HepG2 (cell line): ENCODE data around the gene PTCD1. TPM values are rescaled to one million over a fixed set of nuclear protein-coding genes. Genes with fewer than 3 reads are reported as not detected.
A peak's percentile ranks its signal among the peaks of the same experiment; 100 is the strongest.

Experiments used
- ATF7-NPFF ChIP-seq: sonication (generic); formaldehyde crosslinking; IDR thresholded peaks from 2 replicates; pipeline ENCODE4 v1.8.1; 2023; ENCODE audit warnings: mild to moderate bottlenecking, low read depth, missing genetic modification reagents, moderate library complexity
- CBX1 ChIP-seq: IDR thresholded peaks from one replicate; pipeline ENCODE4 v1.6.1; 2016; ENCODE audit warnings: antibody characterized with exemption, low read depth
- DR1 ChIP-seq: sonication (generic); formaldehyde crosslinking; IDR thresholded peaks from 2 replicates; pipeline ENCODE4 v1.8.0; 2021; ENCODE audit warnings: mild to moderate bottlenecking, missing genetic modification reagents, inconsistent platforms
- FOXA1 ChIP-seq, 2 experiments: fragments of 450-650 bp in 1 of 2; sonication (generic) in 1 of 2; formaldehyde crosslinking in 1 of 2; IDR thresholded peaks; 2 replicates each; pipeline versions ENCODE4 v1.4.0 to v1.6.1; 2016 to 2020; ENCODE audit warnings: missing genetic modification reagents in 1 of 2
- FOXK1 ChIP-seq: sonication (generic); formaldehyde crosslinking; IDR thresholded peaks from 2 replicates; pipeline ENCODE4 v1.4.0; 2020; ENCODE audit warnings: low read depth, missing genetic modification reagents, borderline replicate concordance
- KAT2B ChIP-seq: fragments of 150-350 bp; IDR thresholded peaks from 2 replicates; pipeline ENCODE4 v1.6.1; 2014; ENCODE audit warnings: low read depth, low read length, borderline replicate concordance
- PRPF4 ChIP-seq: fragments of 200-400 bp; formaldehyde crosslinking; IDR thresholded peaks from 2 replicates; pipeline ENCODE4 v1.6.1; 2016; ENCODE audit warnings: low read length, low read depth; ENCODE audit not compliant: poor library complexity, severe bottlenecking
- RARA ChIP-seq: IDR thresholded peaks from 2 replicates; pipeline ENCODE4 v1.6.1; 2016; ENCODE audit warnings: missing genetic modification reagents, missing compliant biosample characterization
- SRSF9 ChIP-seq: fragments of 200-400 bp; formaldehyde crosslinking; IDR thresholded peaks from 2 replicates; pipeline ENCODE4 v1.6.1; 2018; ENCODE audit warnings: borderline replicate concordance, mild to moderate bottlenecking, low read depth, low read length; ENCODE audit not compliant: insufficient read depth, poor library complexity, severe bottlenecking
- ZKSCAN8 ChIP-seq: IDR thresholded peaks from 2 replicates; pipeline ENCODE4 v1.6.1; 2016; ENCODE audit warnings: borderline replicate concordance, missing genetic modification reagents, missing compliant biosample characterization
- ZNF101 ChIP-seq: sonication (generic); formaldehyde crosslinking; IDR thresholded peaks from 2 replicates; pipeline ENCODE4 v1.4.0; 2020; ENCODE audit warnings: mild to moderate bottlenecking, low read depth, missing genetic modification reagents, borderline replicate concordance
- ZNF318 ChIP-seq: sonication (generic); formaldehyde crosslinking; IDR thresholded peaks from 2 replicates; pipeline ENCODE4 v1.4.0; 2020; ENCODE audit warnings: mild to moderate bottlenecking, missing genetic modification reagents
- ZNF614 ChIP-seq: IDR thresholded peaks from 2 replicates; pipeline ENCODE4 v1.6.1; 2018; ENCODE audit warnings: missing biosample characterization, missing genetic modification reagents, inconsistent platforms, borderline replicate concordance
- polyA plus RNA-seq, 8 experiments: library from polyadenylated mRNA; depleted of rRNA in 3 of 8; stranded (reverse) in 7 of 8; unstranded in 1 of 8; fragments of >200 nt; fragmentation: Illumina TruSeq in 4 of 8; extraction: Trizol in 4 of 8; gene quantifications; 2 replicates each; pipeline versions ENCODE4 v1.2.1 to v1.2.3, GENCODE V29; 2011 to 2016; ENCODE audit warnings: low read depth in 4 of 8, missing spikeins in 1 of 8, mixed read lengths in 1 of 8; ENCODE audit not compliant: insufficient read depth in 1 of 8
- total RNA-seq, 5 experiments: library from RNA; depleted of rRNA; stranded (reverse); fragments of >200 nt; fragmentation: Illumina TruSeq; extraction: Trizol; gene quantifications; 2 replicates each; pipeline ENCODE4 v1.2.3, GENCODE V29; 2016; ENCODE audit warnings: low read depth in 1 of 5
- TF ChIP-seq, protein P1 (sequence below): sonication (generic); formaldehyde crosslinking; IDR thresholded peaks from 2 replicates; pipeline ENCODE4 v1.4.0; 2020; ENCODE audit warnings: missing genetic modification reagents, borderline replicate concordance
- TF ChIP-seq, protein P2 (sequence below): sonication (generic); formaldehyde crosslinking; IDR thresholded peaks from 2 replicates; pipeline ENCODE4 v1.5.1; 2020; ENCODE audit warnings: missing genetic modification reagents, mild to moderate bottlenecking, borderline replicate concordance

PTCD1 gene
- total and polyA plus RNA-seq, 2 of the 13 experiments (the other 11 are each of a cell fraction or from before 2014, with no cell fraction given): 3.0 to 8.4 TPM

DNA sequence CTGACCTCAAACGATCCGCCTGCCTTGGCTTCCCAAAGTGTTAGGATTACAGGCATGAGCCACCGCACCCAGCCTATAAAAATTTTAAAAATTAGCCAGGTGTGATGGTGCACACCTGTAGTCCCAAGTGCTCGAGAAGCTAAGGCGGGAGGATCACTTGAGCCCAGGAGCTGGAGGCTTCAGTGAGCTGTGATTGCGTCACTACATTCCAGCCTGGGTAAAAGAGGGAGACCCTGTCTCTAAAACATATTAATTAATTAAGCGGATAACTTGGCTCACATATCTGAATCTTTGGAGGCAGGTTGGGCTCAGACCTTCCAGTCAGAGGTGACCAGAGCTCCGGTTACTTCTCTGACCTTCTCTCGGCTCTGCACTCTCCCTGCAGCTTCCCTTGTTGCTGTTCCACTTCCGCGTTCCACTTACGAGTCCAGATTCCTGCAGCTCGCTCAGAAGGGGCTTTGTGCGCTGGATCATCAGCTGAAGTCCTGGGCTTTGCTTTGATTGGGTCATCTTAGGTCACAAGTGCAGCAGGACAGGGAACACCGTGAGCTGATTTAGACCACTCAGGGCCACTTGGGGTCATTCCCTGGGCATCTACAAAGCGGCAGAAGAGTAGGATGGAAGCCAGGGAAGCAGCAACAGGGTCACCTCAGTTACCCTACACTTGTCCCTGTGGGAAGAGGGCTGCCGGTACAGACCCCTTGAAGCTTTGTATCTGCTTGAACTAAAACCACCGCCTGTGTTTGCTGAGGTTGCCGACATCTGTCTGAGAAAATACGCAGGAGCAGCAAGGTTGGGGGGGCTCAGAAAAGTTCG lies 66.1 kb downstream of the PTCD1 start (continued):
- TF ChIP-seq FOXA1 (IDR thresholded peaks at IDR 0.05): no peak
- TF ChIP-seq FOXA1 (CRISPR knock-in tag; IDR thresholded peaks at IDR 0.05): peak; percentile 43; the same call in 1 of the 2 replicates
- TF ChIP-seq ZNF101 (CRISPR knock-in tag): no peak
- peak; percentile 92 for TF ChIP-seq FOXK1
- no peak for TF ChIP-seq ATF7-NPFF (CRISPR knock-in tag)
- peak; percentile 60; the same call in 1 of the 2 replicates for TF ChIP-seq ZKSCAN8
- peak; percentile 85 for TF ChIP-seq ZNF614 (CRISPR knock-in tag)
- TF ChIP-seq CBX1: no peak
- TF ChIP-seq KAT2B: no peak
- TF ChIP-seq, protein P1, sequence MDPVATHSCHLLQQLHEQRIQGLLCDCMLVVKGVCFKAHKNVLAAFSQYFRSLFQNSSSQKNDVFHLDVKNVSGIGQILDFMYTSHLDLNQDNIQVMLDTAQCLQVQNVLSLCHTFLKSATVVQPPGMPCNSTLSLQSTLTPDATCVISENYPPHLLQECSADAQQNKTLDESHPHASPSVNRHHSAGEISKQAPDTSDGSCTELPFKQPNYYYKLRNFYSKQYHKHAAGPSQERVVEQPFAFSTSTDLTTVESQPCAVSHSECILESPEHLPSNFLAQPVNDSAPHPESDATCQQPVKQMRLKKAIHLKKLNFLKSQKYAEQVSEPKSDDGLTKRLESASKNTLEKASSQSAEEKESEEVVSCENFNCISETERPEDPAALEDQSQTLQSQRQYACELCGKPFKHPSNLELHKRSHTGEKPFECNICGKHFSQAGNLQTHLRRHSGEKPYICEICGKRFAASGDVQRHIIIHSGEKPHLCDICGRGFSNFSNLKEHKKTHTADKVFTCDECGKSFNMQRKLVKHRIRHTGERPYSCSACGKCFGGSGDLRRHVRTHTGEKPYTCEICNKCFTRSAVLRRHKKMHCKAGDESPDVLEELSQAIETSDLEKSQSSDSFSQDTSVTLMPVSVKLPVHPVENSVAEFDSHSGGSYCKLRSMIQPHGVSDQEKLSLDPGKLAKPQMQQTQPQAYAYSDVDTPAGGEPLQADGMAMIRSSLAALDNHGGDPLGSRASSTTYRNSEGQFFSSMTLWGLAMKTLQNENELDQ (CRISPR knock-in tag): no peak
- no peak for TF ChIP-seq SRSF9
- TF ChIP-seq PRPF4: no peak
- TF ChIP-seq, protein P2, sequence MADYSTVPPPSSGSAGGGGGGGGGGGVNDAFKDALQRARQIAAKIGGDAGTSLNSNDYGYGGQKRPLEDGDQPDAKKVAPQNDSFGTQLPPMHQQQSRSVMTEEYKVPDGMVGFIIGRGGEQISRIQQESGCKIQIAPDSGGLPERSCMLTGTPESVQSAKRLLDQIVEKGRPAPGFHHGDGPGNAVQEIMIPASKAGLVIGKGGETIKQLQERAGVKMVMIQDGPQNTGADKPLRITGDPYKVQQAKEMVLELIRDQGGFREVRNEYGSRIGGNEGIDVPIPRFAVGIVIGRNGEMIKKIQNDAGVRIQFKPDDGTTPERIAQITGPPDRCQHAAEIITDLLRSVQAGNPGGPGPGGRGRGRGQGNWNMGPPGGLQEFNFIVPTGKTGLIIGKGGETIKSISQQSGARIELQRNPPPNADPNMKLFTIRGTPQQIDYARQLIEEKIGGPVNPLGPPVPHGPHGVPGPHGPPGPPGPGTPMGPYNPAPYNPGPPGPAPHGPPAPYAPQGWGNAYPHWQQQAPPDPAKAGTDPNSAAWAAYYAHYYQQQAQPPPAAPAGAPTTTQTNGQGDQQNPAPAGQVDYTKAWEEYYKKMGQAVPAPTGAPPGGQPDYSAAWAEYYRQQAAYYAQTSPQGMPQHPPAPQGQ (CRISPR knock-in tag): no peak
- peak; percentile 90 for TF ChIP-seq RARA (CRISPR knock-in tag)
- no peak for TF ChIP-seq ZNF318 (CRISPR knock-in tag)
- no peak for TF ChIP-seq DR1 (CRISPR knock-in tag)
